Smooth muscle cell (in vitro differentiated cells): Measurements from ENCODE around the gene ANKRD31. TPM values are rescaled to one million over a fixed set of nuclear protein-coding genes. Genes with fewer than 3 reads are reported as not detected.

Experiments used
- DNase-seq: peaks from one replicate; lab custom pipeline; 2025; ENCODE audit not compliant: unreplicated experiment; lab: John Stamatoyannopoulos, UW
- H2AFZ ChIP-seq: fragments of 200-600 bp; sonication (generic); 2 replicates; pipeline ENCODE4 v1.6.0; 2016; ENCODE audit warnings: antibody characterized with exemption, low read depth, mild to moderate bottlenecking
- H3F3A ChIP-seq: fragments of 200-600 bp; sonication (generic); 2 replicates; pipeline ENCODE4 v1.6.0; 2017; ENCODE audit warnings: antibody characterized with exemption, low read depth
- H3K27ac ChIP-seq: fragments of 200-600 bp; sonication (generic); 2 replicates; pipeline ENCODE4 v1.5.1; 2016; ENCODE audit warnings: low read depth, mild to moderate bottlenecking
- H3K27me3 ChIP-seq: fragments of 200-600 bp; sonication (generic); 2 replicates; pipeline ENCODE4 v1.6.1; 2016; ENCODE audit warnings: low read depth, mild to moderate bottlenecking
- H3K36me3 ChIP-seq: fragments of 200-600 bp; sonication (generic); 2 replicates; pipeline ENCODE4 v1.5.1; 2016; ENCODE audit warnings: low read depth
- H3K4me1 ChIP-seq: fragments of 200-600 bp; sonication (generic); 2 replicates; pipeline ENCODE4 v1.5.1; 2016; ENCODE audit warnings: low read depth
- H3K4me2 ChIP-seq: fragments of 200-600 bp; sonication (generic); 2 replicates; pipeline ENCODE4 v1.6.0; 2016; ENCODE audit warnings: mild to moderate bottlenecking
- H3K4me3 ChIP-seq: fragments of 200-600 bp; sonication (generic); 2 replicates; pipeline ENCODE4 v1.5.1; 2016; ENCODE audit warnings: mild to moderate bottlenecking
- H3K79me2 ChIP-seq: fragments of 200-600 bp; sonication (generic); 2 replicates; pipeline ENCODE4 v1.6.0; 2016; ENCODE audit warnings: low read depth, mild to moderate bottlenecking
- H3K9ac ChIP-seq: fragments of 200-600 bp; sonication (generic); 2 replicates; pipeline ENCODE4 v1.6.0; 2016; ENCODE audit warnings: low read depth
- H3K9me3 ChIP-seq: fragments of 200-600 bp; sonication (generic); replicated peaks from 2 replicates; pipeline ENCODE4 v1.5.1; 2016; ENCODE audit warnings: low read depth
- H4K20me1 ChIP-seq: fragments of 200-600 bp; sonication (generic); 2 replicates; pipeline ENCODE4 v1.6.0; 2016; ENCODE audit warnings: low read depth
- WGBS: methylation state at CpG from one replicate; pipeline ENCODE4 v1.1.7; 2016; ENCODE audit warnings: low lambda C conversion rate; 5-methylcytosine and 5-hydroxymethylcytosine counted together
- polyA plus RNA-seq: library from polyadenylated mRNA; unstranded; fragments of >200 nt; fragmentation: Nextera tagmentation; extraction: Ambion mirVana; gene quantifications from 2 replicates; pipeline ENCODE4 v1.2.1, GENCODE V29; 2016
- total RNA-seq: library from RNA; depleted of rRNA; stranded (reverse); fragments of >200 nt; gene quantifications from 2 replicates; pipeline ENCODE4 v1.2.3, GENCODE V29; 2014
- TF ChIP-seq, protein P1 (sequence below): fragments of 200-600 bp; sonication (generic); IDR thresholded peaks from 2 replicates; pipeline ENCODE4 v1.5.1; 2017; ENCODE audit warnings: borderline replicate concordance, mild to moderate bottlenecking, antibody characterized with exemption; ENCODE audit not compliant: insufficient read depth, poor library complexity, severe bottlenecking

Gene ANKRD31
- total and polyA plus RNA-seq, 2 experiments from 2014 or later: 0.03 to 0.22 TPM

DNA sequence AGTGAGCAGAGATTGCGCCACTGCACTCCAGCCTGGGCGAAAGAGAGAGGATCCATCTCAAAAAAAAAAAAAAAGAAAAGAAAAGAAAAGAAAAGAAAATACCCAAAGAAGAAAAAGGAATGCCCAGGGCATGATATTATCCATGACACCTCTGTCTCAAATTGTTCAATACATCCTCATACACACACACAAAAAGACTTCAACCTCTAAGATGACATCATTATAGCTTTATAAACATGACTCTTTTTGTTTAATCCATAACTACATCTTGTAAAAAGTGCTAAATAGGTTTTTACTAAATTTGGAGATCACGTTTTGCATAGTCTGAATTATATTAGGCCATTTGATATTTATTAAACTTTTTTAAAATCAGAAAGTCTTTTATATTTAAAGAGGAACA lies 33.1 kb downstream of the ANKRD31 start:
- TF ChIP-seq, protein P1, sequence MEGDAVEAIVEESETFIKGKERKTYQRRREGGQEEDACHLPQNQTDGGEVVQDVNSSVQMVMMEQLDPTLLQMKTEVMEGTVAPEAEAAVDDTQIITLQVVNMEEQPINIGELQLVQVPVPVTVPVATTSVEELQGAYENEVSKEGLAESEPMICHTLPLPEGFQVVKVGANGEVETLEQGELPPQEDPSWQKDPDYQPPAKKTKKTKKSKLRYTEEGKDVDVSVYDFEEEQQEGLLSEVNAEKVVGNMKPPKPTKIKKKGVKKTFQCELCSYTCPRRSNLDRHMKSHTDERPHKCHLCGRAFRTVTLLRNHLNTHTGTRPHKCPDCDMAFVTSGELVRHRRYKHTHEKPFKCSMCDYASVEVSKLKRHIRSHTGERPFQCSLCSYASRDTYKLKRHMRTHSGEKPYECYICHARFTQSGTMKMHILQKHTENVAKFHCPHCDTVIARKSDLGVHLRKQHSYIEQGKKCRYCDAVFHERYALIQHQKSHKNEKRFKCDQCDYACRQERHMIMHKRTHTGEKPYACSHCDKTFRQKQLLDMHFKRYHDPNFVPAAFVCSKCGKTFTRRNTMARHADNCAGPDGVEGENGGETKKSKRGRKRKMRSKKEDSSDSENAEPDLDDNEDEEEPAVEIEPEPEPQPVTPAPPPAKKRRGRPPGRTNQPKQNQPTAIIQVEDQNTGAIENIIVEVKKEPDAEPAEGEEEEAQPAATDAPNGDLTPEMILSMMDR: no peak
- H3K27ac ChIP-seq: no peak overlapping the region

DNA sequence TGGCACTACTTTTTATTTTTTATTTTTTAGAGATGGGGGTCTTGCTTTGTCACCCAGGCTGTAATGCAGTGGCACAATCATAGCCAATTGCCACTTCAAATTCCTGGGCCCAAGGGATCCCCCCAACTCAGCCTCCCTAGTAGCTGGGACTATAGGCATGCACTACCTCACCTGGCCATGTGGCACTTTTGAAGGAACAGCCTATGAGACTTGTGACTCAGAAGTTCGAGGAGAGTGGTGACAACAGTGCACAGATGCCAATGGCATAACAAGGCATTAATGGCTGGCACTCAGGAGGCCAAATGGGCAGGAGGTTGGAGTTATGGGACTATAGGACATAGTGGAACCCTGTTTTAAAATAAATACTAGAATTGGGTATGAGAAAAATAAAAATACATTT lies 33.7 kb downstream of the ANKRD31 start:
- TF ChIP-seq, protein P1: no peak
- no peak overlapping the region for H3K27ac ChIP-seq
- no peaks in the 10 kb centered on the region for H3F3A ChIP-seq
- no peak overlapping the region for H3K4me3 ChIP-seq
- H3K79me2 ChIP-seq: no peaks in the 10 kb centered on the region
- H3K36me3 ChIP-seq: no peaks in the 10 kb centered on the region
- WGBS: 85% methylated on average over 1 of the region's 1 CpG
- no peak overlapping the region for H3K4me2 ChIP-seq
- no peak for DNase-seq
- no peak overlapping the region for H2AFZ ChIP-seq
- H4K20me1 ChIP-seq: no peaks in the 10 kb centered on the region
- H3K9me3 ChIP-seq: no peaks in the 10 kb centered on the region
- no peak overlapping the region for H3K9ac ChIP-seq
- H3K4me1 ChIP-seq: no peaks in the 10 kb centered on the region
- no peaks in the 10 kb centered on the region for H3K27me3 ChIP-seq

More for the DNA sequence above, 33.1 kb downstream of the ANKRD31 start:
- H3K27me3 ChIP-seq: no peaks in the 10 kb centered on the region
- H3K4me1 ChIP-seq: no peaks in the 10 kb centered on the region
- H3K36me3 ChIP-seq: no peaks in the 10 kb centered on the region
- H3F3A ChIP-seq: no peaks in the 10 kb centered on the region
- WGBS: 92% methylated on average over 3 of the region's 3 CpGs
- no peaks in the 10 kb centered on the region for H3K9me3 ChIP-seq
- H3K9ac ChIP-seq: no peak overlapping the region
- DNase-seq: no peak
- no peak overlapping the region for H3K4me2 ChIP-seq
- no peaks in the 10 kb centered on the region for H4K20me1 ChIP-seq
- no peaks in the 10 kb centered on the region for H3K79me2 ChIP-seq
- H3K4me3 ChIP-seq: no peak overlapping the region
- H2AFZ ChIP-seq: no peak overlapping the region

DNA sequence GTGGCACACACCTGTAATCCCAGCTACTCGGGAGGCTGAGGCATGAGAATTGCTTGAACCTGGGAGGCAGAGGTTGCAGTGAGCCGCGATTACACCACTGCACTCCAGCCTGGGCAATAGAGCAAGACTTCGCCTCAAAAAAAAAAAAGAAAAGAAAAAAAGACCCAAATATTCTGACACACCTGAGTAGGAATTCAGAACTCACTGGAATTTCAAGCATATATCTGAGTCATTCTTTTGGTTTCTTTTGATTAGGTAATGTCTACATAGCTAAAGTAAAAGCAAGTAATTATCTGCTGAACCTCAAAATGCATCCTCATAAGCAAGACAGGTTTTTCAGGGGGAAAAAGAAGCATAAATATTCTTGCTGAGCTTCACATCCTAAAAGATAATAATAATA lies 35.9 kb downstream of the ANKRD31 start:
- peak overlapping the region; percentile 79 for H3K27ac ChIP-seq

DNA sequence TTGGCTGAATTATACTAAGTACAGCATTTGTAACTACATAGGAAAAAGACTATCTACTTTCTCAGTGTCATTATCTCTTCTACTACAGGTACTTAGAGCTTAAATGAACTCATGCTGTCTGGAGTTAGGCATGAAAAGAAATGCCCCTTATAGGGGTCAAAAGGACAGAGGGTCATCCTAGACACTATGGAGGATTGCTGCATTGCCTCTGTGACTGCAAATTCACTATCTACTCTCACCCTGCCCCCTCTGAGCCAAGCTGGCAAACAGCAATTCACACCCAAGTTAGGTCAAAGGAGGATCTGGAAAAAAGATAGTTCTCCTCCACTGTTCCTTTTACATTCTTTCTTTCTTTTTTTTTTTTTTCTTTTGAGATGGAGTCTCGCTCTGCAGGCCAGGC lies 36.7 kb downstream of the ANKRD31 start:
- WGBS: 89% methylated on average over 1 of the region's 1 CpG
- no peaks in the 10 kb centered on the region for H3K27me3 ChIP-seq
- no peak overlapping the region for H3K4me2 ChIP-seq
- no peak overlapping the region for H3K4me3 ChIP-seq
- H4K20me1 ChIP-seq: no peaks in the 10 kb centered on the region
- no peaks in the 10 kb centered on the region for H3K36me3 ChIP-seq
- no peaks in the 10 kb centered on the region for H3K9me3 ChIP-seq
- no peak for DNase-seq
- H2AFZ ChIP-seq: no peak overlapping the region
- no peaks in the 10 kb centered on the region for H3K4me1 ChIP-seq
- no peaks in the 10 kb centered on the region for H3K79me2 ChIP-seq
- TF ChIP-seq, protein P1: no peak
- no peak overlapping the region for H3K9ac ChIP-seq
- H3F3A ChIP-seq: no peaks in the 10 kb centered on the region
- peak overlapping the region; percentile 54 for H3K27ac ChIP-seq

More for the DNA sequence above, 35.9 kb downstream of the ANKRD31 start:
- Histone ChIP-seq H3K4me3 (no peak overlapping the region), H2AFZ (no peak overlapping the region), H3F3A (no peaks in the 10 kb centered on the region), H4K20me1 (no peaks in the 10 kb centered on the region), H3K4me2 (no peak overlapping the region), H3K79me2 (no peaks in the 10 kb centered on the region), H3K27me3 (no peaks in the 10 kb centered on the region), H3K9me3 (no peaks in the 10 kb centered on the region), H3K4me1 (no peaks in the 10 kb centered on the region), H3K9ac (no peak overlapping the region), H3K36me3 (no peaks in the 10 kb centered on the region)
- WGBS: 84% methylated on average over 4 of the region's 4 CpGs
- no peak for DNase-seq
- TF ChIP-seq, protein P1: no peak
